ENCODE data around the gene COL8A1.

COL8A1 gene

GRCh38 chr3:99696497-99696896, 58.1 kb downstream of the COL8A1 start:
- ChIA-PET POLR2A (no interaction called here), CTCF (no interaction called here)
- no peak for DNase-seq (ENCODE audit: extremely low spot score)
- no peak for TF ChIP-seq TARDBP (IDR thresholded peaks at IDR 0.05)
- no peak for TF ChIP-seq SP1 (IDR thresholded peaks at IDR 0.05)
- no peak for TF ChIP-seq FOXA1 (IDR thresholded peaks at IDR 0.05)
- no peak for TF ChIP-seq FOXK2 (IDR thresholded peaks at IDR 0.05)
- no peak for TF ChIP-seq BHLHE40 (IDR thresholded peaks at IDR 0.05; ENCODE audit: borderline replicate concordance)
- TF ChIP-seq HDGF (IDR thresholded peaks at IDR 0.05; ENCODE audit: borderline replicate concordance) = no peak
- no peak for TF ChIP-seq SUZ12 (IDR thresholded peaks at IDR 0.05)
- TF ChIP-seq NFRKB (IDR thresholded peaks at IDR 0.05) = no peak
- TF ChIP-seq LEF1 (IDR thresholded peaks at IDR 0.05; ENCODE audit: borderline replicate concordance) = no peak
- TF ChIP-seq ELF4 (IDR thresholded peaks at IDR 0.05) = no peak
- TF ChIP-seq FOXM1 (IDR thresholded peaks at IDR 0.05; ENCODE audit: borderline replicate concordance) = no peak
- TF ChIP-seq ARNT (IDR thresholded peaks at IDR 0.05) = no peak

DNA sequence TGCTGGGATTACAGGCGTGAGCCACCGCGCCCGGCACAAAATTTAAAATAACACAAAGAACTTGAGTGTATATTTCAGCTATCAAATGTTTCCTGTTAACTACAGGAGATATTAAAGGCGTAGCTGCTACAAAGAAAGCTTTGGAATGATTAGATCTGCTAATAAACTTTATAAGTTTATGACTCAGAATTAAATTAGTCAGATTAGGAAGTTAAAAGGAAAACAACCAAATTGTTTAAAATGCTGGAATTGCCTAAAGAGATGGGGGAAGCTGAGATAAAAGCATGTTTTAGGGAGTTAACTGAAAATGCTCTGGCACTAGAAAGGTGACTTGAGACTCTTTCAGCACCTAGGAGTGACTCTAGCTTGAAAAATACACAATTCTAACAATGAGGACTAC, 58.9 kb downstream of the COL8A1 start:
- TF ChIP-seq HDGF (IDR thresholded peaks at IDR 0.05; ENCODE audit: borderline replicate concordance) (no peak), FOXM1 (IDR thresholded peaks at IDR 0.05; ENCODE audit: borderline replicate concordance) (no peak), FOXK2 (IDR thresholded peaks at IDR 0.05) (no peak), NFRKB (IDR thresholded peaks at IDR 0.05) (no peak), BHLHE40 (IDR thresholded peaks at IDR 0.05; ENCODE audit: borderline replicate concordance) (no peak)
- DNase-seq (ENCODE audit: extremely low spot score) = no peak
- POLR2A ChIA-PET = no interaction called here
- CTCF ChIA-PET = no interaction called here

- ChIA-PET CTCF (interaction anchor here (0.7 kb wide), 1 partner anchor 11 kb away, joined by 5 read pairs; no protein-coding TSS in a partner anchor), POLR2A (no interaction called here)
Measured at GRCh38 chr3:99698932-99699331, 60.5 kb downstream of the COL8A1 start.

DNA sequence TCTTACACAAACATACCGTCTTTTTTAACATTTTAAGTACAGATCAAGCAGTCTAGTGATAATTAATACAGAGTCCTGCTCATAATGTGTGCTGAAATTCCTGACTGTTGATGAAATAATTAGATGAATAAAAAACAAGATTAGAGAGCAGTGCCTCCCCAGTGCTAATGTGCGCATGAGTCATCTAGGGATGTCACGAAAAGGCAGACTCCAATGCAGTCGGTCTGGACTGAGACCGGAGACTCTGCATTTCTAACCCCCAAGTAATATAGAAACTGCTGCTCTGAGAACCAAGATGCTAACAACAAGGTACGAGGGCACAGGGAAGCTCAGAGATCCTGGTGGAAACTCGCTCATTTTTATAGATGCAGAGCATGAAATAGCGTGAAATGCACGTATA, 61.4 kb downstream of the COL8A1 start:
- POLR2A ChIA-PET = no interaction called here

More at GRCh38 chr3:99698932-99699331, 60.5 kb downstream of the COL8A1 start:
- TF ChIP-seq TARDBP (IDR thresholded peaks at IDR 0.05) (no peak), SP1 (IDR thresholded peaks at IDR 0.05) (no peak), ELF4 (IDR thresholded peaks at IDR 0.05) (no peak), ZNF384 (IDR thresholded peaks at IDR 0.05) (no peak), HDGF (IDR thresholded peaks at IDR 0.05; ENCODE audit: borderline replicate concordance) (no peak), NFRKB (IDR thresholded peaks at IDR 0.05) (no peak), L3MBTL2 (conservative IDR thresholded peaks at IDR 0.05) (no peak), BHLHE40 (IDR thresholded peaks at IDR 0.05; ENCODE audit: borderline replicate concordance) (no peak), LEF1 (IDR thresholded peaks at IDR 0.05; ENCODE audit: borderline replicate concordance) (no peak), FOXA1 (IDR thresholded peaks at IDR 0.05) (no peak), ARNT (IDR thresholded peaks at IDR 0.05) (no peak), FOXM1 (IDR thresholded peaks at IDR 0.05; ENCODE audit: borderline replicate concordance) (no peak), CTBP1 (IDR thresholded peaks at IDR 0.05; ENCODE audit: borderline replicate concordance) (no peak), FOXK2 (IDR thresholded peaks at IDR 0.05) (no peak)
- TF ChIP-seq, protein P1, sequence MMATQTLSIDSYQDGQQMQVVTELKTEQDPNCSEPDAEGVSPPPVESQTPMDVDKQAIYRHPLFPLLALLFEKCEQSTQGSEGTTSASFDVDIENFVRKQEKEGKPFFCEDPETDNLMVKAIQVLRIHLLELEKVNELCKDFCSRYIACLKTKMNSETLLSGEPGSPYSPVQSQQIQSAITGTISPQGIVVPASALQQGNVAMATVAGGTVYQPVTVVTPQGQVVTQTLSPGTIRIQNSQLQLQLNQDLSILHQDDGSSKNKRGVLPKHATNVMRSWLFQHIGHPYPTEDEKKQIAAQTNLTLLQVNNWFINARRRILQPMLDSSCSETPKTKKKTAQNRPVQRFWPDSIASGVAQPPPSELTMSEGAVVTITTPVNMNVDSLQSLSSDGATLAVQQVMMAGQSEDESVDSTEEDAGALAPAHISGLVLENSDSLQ (IDR thresholded peaks at IDR 0.05) = no peak
- DNase-seq (ENCODE audit: extremely low spot score) = no peak

GRCh38 chr3:99700631-99701268, 62.4 kb downstream of the COL8A1 start:
- POLR2A ChIA-PET = no interaction called here
- no peak for DNase-seq (ENCODE audit: extremely low spot score)
- TF ChIP-seq ZNF384 (IDR thresholded peaks at IDR 0.05) (no peak), FOXM1 (IDR thresholded peaks at IDR 0.05; ENCODE audit: borderline replicate concordance) (no peak), TARDBP (IDR thresholded peaks at IDR 0.05) (no peak), FOXA1 (IDR thresholded peaks at IDR 0.05) (no peak), NFRKB (IDR thresholded peaks at IDR 0.05) (no peak), CTBP1 (IDR thresholded peaks at IDR 0.05; ENCODE audit: borderline replicate concordance) (no peak), LEF1 (IDR thresholded peaks at IDR 0.05; ENCODE audit: borderline replicate concordance) (no peak), FOXK2 (IDR thresholded peaks at IDR 0.05) (no peak), SP1 (IDR thresholded peaks at IDR 0.05) (no peak), L3MBTL2 (conservative IDR thresholded peaks at IDR 0.05) (no peak), HDGF (IDR thresholded peaks at IDR 0.05; ENCODE audit: borderline replicate concordance) (no peak)
- TF ChIP-seq, protein P1 (IDR thresholded peaks at IDR 0.05) = no peak
- CTCF ChIA-PET = no interaction called here

More for the DNA sequence above, 61.4 kb downstream of the COL8A1 start:
- no peak for TF ChIP-seq L3MBTL2 (conservative IDR thresholded peaks at IDR 0.05)
- TF ChIP-seq, protein P1 (IDR thresholded peaks at IDR 0.05) = no peak
- TF ChIP-seq FOXM1 (IDR thresholded peaks at IDR 0.05; ENCODE audit: borderline replicate concordance) = no peak
- TF ChIP-seq SUZ12 (IDR thresholded peaks at IDR 0.05) = no peak
- TF ChIP-seq LEF1 (IDR thresholded peaks at IDR 0.05; ENCODE audit: borderline replicate concordance) = no peak
- no peak for TF ChIP-seq CTBP1 (IDR thresholded peaks at IDR 0.05; ENCODE audit: borderline replicate concordance)
- no peak for TF ChIP-seq ARNT (IDR thresholded peaks at IDR 0.05)
- TF ChIP-seq TARDBP (IDR thresholded peaks at IDR 0.05) = no peak
- TF ChIP-seq FOXA1 (IDR thresholded peaks at IDR 0.05) = no peak
- TF ChIP-seq SP1 (IDR thresholded peaks at IDR 0.05) = no peak
- TF ChIP-seq ZNF384 (IDR thresholded peaks at IDR 0.05) = no peak
- no peak for TF ChIP-seq ELF4 (IDR thresholded peaks at IDR 0.05)
- TF ChIP-seq BHLHE40 (IDR thresholded peaks at IDR 0.05; ENCODE audit: borderline replicate concordance) = no peak
- no peak for DNase-seq (ENCODE audit: extremely low spot score)
- CTCF ChIA-PET = interaction anchor here (0.7 kb wide), 1 partner anchor 12 kb away, joined by 5 read pairs; no protein-coding TSS in a partner anchor
